Adrenal gland (tissue), 12 donors: ENCODE data around the gene DPH1. TPM values are rescaled to one million over a fixed set of nuclear protein-coding genes. Genes with fewer than 3 reads are reported as not detected.
A peak's percentile ranks its signal among the peaks of the same experiment; 100 is the strongest.

Experiments used
- DNase-seq, 7 donors: peaks; one replicate each; pipeline ENCODE4 v3.0.0-alpha.2; 2019 to 2020
- H3K27ac ChIP-seq, 5 donors: fragments of 200-600 bp; sonication (generic) in 4 of 5; 1 replicate in 3 of 5; 2 replicates in 2 of 5; pipeline versions ENCODE4 v1.5.1 to v1.8.0; 2016 to 2020; ENCODE audit warnings: mild to moderate bottlenecking in 1 of 5
- H3K27me3 ChIP-seq: fragments of 200-600 bp; 2 replicates; pipeline ENCODE4 v1.8.0; 2021
- H3K36me3 ChIP-seq, 2 donors: fragments of 200-600 bp; replicated peaks in 1 of 2; 1 replicate in 1 of 2; 2 replicates in 1 of 2; pipeline versions ENCODE4 v1.5.1 to v1.8.0; 2018 to 2022
- H3K4me1 ChIP-seq, 2 donors: fragments of 200-600 bp; replicated peaks in 1 of 2; 1 replicate in 1 of 2; 2 replicates in 1 of 2; pipeline versions ENCODE4 v1.5.1 to v1.8.0; 2018 to 2021
- H3K4me3 ChIP-seq, 4 donors: fragments of 200-600 bp; sonication (generic) in 3 of 4; one replicate each; pipeline ENCODE4 v1.5.1; 2016 to 2018
- H3K9me3 ChIP-seq, 3 donors: fragments of 200-600 bp; sonication (generic) in 1 of 3; replicated peaks in 1 of 3; 1 replicate in 2 of 3; 2 replicates in 1 of 3; pipeline versions ENCODE4 v1.5.1 to v1.8.0; 2016 to 2021
- POLR2A ChIP-seq, 2 donors: fragments of 450-650 bp; IDR thresholded peaks; one replicate each; pipeline ENCODE4 v1.6.1; 2017; ENCODE audit warnings: antibody characterized with exemption in 2 of 2, mild to moderate bottlenecking in 2 of 2, moderate library complexity in 1 of 2
- WGBS, 4 donors: extraction: QIAGEN DNeasy Blood & Tissue Kit in 2 of 4; methylation state at CpG; one replicate each; pipeline versions ENCODE4 v1.1.5 to v1.1.7; 2013 to 2017; 5-methylcytosine and 5-hydroxymethylcytosine counted together
- intact Hi-C, 2 donors: fragments of 100-400 bp; cut with DNase I; formaldehyde crosslinking; loops; one replicate each; pipeline versions ENCODE4 v1.14.1 to v1.15.0; 2022 to 2023
- polyA plus RNA-seq, 3 donors: library from polyadenylated mRNA; stranded (reverse); fragments of 200-250 nt in 2 of 3; fragments of 350-450 nt in 1 of 3; fragmentation: Illumina TruSeq in 1 of 3; extraction: RNeasy Lipid Tissue Mini Kit (QIAGEN cat#74804) in 1 of 3; gene quantifications; one replicate each; pipeline ENCODE4 v1.2.3, GENCODE V29; 2013 to 2014
- total RNA-seq, 9 donors: library from RNA; depleted of rRNA in 4 of 9; stranded (reverse); fragments of >200 nt in 4 of 9; fragments of 120-200 nt in 1 of 9; fragmentation: NEBNext Ultra II Directional in 1 of 9; extraction: Animal tissue kit (Norgen Biotek cat#: 25700) in 1 of 9; gene quantifications; one replicate each; pipeline versions ENCODE4 v1.1.0 to v1.2.4, GENCODE V29; 2013 to 2023
- TF ChIP-seq, protein P1 (sequence below), 6 experiments: fragments of 450-650 bp in 4 of 6; fragments of 200-600 bp in 2 of 6; sonication (generic) in 1 of 6; IDR thresholded peaks; 1 replicate in 5 of 6; 2 replicates in 1 of 6; pipeline versions ENCODE4 v1.5.1 to v1.8.0; 2016 to 2021; ENCODE audit warnings: antibody characterized with exemption in 6 of 6, mild to moderate bottlenecking in 2 of 6, moderate library complexity in 1 of 6
- donor health status: healthy with polysubstance abuse.
- donor health status: Bipolar disorder and iron deficiency.
- donor health status: DM: yes; HTN: yes; CAD: no.
- donor health status: DM: no; HTN: no; CAD: no.
- donor health status: DM: no; HTN: no; CAD: no.
- donor health status: DM: yes; HTN: yes; CAD: no.

DPH1 gene
- total and polyA plus RNA-seq, 12 donors: 29.3 to 100 (median 57.7) TPM

DNA sequence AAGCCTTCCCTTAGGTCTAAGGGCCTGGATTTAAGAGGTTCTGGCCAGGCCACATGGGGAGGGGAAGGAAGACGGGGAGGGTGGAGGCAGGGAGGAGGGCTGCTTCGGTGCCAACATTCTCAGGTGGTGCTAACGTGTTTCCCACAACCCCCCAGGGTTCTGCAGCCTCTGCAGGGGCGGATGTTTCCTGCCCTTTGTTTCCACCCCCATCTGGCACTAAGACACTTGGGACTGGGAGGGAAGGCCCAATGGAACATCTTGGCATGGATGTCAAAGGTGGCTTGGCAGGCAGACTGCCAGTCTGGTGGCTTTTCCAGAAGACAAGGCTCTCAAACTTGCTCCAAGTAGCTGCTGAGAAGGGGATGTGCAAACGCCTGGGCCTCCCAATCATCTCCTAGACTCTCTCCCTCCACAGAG lies 37.7 kb downstream of the DPH1 start:
- peak overlapping the region in 4 of 5 donors; percentile 34 to 88 (median 62) for H3K27ac ChIP-seq
- no peaks in the 10 kb centered on the region for H3K27me3 ChIP-seq
- no peak overlapping the region for H3K4me3 ChIP-seq
- DNase-seq: peak in 1 of 7 donors; percentile 67
- no peaks in the 10 kb centered on the region for H3K9me3 ChIP-seq
- peaks cover 0 to 21% of the 10 kb centered on the region in 2 donors for H3K36me3 ChIP-seq
- WGBS, 4 donors: 67 to 75% (median 72%) methylated on average over 4 to 5 of the region's 5 CpGs
- intact Hi-C loops: no loop called here
- H3K4me1 ChIP-seq: peaks cover 6 to 50% of the 10 kb centered on the region in 2 donors
- TF ChIP-seq, protein P1, sequence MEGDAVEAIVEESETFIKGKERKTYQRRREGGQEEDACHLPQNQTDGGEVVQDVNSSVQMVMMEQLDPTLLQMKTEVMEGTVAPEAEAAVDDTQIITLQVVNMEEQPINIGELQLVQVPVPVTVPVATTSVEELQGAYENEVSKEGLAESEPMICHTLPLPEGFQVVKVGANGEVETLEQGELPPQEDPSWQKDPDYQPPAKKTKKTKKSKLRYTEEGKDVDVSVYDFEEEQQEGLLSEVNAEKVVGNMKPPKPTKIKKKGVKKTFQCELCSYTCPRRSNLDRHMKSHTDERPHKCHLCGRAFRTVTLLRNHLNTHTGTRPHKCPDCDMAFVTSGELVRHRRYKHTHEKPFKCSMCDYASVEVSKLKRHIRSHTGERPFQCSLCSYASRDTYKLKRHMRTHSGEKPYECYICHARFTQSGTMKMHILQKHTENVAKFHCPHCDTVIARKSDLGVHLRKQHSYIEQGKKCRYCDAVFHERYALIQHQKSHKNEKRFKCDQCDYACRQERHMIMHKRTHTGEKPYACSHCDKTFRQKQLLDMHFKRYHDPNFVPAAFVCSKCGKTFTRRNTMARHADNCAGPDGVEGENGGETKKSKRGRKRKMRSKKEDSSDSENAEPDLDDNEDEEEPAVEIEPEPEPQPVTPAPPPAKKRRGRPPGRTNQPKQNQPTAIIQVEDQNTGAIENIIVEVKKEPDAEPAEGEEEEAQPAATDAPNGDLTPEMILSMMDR (IDR thresholded peaks at IDR 0.05): no peak
- no peak for TF ChIP-seq POLR2A (IDR thresholded peaks at IDR 0.05)

DNA sequence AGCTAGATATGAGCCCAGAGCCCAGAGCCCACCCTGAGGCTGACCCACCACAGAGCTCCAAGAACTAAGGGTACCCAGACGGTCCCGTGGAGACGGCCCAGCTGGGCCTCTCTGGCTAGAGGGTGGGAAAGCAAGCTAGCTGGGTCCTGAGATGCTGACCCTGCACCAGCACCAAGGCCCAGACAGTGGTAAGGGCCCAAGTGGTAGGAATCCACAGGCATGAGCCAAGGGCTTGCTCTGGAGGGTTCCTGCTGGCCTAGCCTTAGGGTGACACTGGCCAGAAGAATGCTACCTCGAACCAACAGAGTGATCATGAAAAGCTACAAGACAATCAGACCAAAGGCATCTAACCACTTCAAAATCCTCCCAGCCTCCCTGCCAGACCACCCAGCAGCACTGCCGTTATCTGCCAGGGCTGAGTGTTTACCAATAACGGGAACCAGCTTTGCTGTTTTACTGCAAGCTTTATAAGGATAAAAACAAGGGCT lies 38.1 kb downstream of the DPH1 start:
- TF ChIP-seq, protein P1 (IDR thresholded peaks at IDR 0.05): no peak
- no peak for TF ChIP-seq POLR2A (IDR thresholded peaks at IDR 0.05)
- Histone ChIP-seq H3K36me3 (peaks cover 0 to 21% of the 10 kb centered on the region in 2 donors), H3K4me3 (no peak overlapping the region), H3K27ac (peak overlapping the region in 4 of 5 donors; percentile 31 to 88 (median 54)), H3K27me3 (no peaks in the 10 kb centered on the region), H3K9me3 (no peaks in the 10 kb centered on the region), H3K4me1 (peaks cover 6 to 50% of the 10 kb centered on the region in 2 donors)
- WGBS, 4 donors: 61 to 70% (median 65%) methylated on average over 5 to 6 of the region's 6 CpGs
- intact Hi-C loops: no loop called here
- no peak for DNase-seq

DNA sequence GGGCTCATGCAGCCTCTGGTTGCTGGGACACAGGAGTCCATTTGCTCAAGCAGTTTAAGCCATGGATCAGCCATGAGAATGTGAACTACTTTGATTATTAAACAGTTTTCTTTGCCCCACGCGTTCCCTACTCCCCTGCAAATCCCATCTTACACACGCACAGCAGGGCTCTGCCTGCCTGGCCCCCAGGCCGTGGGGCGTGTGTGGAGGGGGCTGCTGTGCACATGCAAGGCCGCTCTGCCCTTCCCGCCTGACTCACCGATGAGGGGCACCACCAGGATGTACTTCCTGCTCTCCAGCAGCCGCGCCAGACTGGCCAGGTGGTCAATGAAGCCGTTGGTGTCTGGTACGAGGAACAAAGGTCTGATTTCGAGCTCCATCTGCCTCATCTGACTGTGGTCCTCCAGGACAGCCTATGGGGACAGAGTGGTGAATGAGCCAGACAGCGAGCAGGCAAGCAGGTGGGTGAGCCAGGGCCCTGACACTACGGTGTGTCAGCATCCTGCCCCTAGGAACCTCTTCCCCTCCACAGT lies 38.6 kb downstream of the DPH1 start:
- no peaks in the 10 kb centered on the region for H3K27me3 ChIP-seq
- intact Hi-C loops: no loop called here
- H3K9me3 ChIP-seq: no peaks in the 10 kb centered on the region
- WGBS, 4 donors: 66 to 80% (median 68%) methylated on average over 12 to 15 of the region's 15 CpGs
- H3K36me3 ChIP-seq: peaks cover 0 to 21% of the 10 kb centered on the region in 2 donors
- H3K27ac ChIP-seq: peak overlapping the region in 4 of 5 donors; percentile 31 to 88 (median 54)
- DNase-seq: peak in 1 of 7 donors; percentile 62
- H3K4me3 ChIP-seq: no peak overlapping the region
- H3K4me1 ChIP-seq: peaks cover 6 to 50% of the 10 kb centered on the region in 2 donors
- no peak for TF ChIP-seq POLR2A (IDR thresholded peaks at IDR 0.05)
- TF ChIP-seq, protein P1 (IDR thresholded peaks at IDR 0.05): no peak

DNA sequence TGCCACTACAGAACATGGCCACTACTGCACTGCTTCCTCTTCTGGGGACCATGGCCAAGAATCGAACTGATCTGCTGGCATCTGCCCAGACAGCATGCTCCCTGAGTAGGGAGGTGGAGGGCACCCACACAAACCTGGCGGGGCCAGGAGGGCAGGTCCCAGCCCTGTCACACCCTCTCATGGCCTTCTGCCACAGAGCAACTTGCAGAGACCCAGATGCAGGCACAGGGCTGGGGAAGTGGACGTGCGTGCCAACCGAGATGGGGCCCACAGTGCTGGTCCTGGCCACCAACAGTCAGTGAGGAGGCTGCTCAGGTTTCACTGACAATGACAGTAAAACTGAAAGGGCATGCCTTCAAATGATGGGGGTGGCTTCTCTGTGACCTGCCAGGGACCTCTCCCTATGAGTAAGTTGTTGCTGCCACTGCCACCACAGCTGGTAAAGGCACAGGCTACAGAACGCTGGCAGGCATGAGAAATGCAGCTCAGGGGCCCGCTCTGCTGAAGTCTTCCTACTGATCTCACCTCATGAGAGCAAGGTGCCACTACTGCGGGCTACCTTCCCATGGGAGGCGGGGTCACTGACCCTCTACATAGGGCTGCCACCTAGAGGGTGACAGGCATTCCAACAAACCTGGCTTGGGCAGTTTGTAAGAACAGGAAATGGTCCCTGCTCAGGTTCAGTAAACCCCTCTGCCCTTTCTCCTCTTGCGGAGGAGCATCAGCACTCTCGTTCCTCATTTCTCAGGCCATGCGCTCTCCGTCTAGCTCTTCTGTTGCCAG lies 40.5 kb downstream of the DPH1 start:
- Histone ChIP-seq H3K36me3 (peaks cover 0 to 8% of the 10 kb centered on the region in 2 donors), H3K4me1 (peaks cover 6 to 40% of the 10 kb centered on the region in 2 donors), H3K4me3 (no peak overlapping the region), H3K9me3 (no peaks in the 10 kb centered on the region), H3K27me3 (no peaks in the 10 kb centered on the region), H3K27ac (peak overlapping the region in 4 of 5 donors; percentile 71 to 91 (median 82))
- TF ChIP-seq, protein P1 (IDR thresholded peaks at IDR 0.05): no peak
- no peak for TF ChIP-seq POLR2A (IDR thresholded peaks at IDR 0.05)
- WGBS, 4 donors: 81 to 92% (median 85%) methylated on average over 6 to 13 of the region's 13 CpGs
- intact Hi-C loops: no loop called here
- no peak for DNase-seq
